HS-5 (cell line): Measurements from ENCODE around the gene RALGAPB.
A peak's percentile ranks its signal among the peaks of the same experiment; 100 is the strongest.
"Not testable (repeated sequence)": the region's sequence is repeated elsewhere in the genome, so short reads cannot be mapped to it uniquely, and the experiment has no call there.

Source experiments
- DNase-seq: peaks from one replicate; pipeline ENCODE4 v3.0.0-alpha.2; 2012; ENCODE audit warnings: low read depth

Gene RALGAPB

DNA sequence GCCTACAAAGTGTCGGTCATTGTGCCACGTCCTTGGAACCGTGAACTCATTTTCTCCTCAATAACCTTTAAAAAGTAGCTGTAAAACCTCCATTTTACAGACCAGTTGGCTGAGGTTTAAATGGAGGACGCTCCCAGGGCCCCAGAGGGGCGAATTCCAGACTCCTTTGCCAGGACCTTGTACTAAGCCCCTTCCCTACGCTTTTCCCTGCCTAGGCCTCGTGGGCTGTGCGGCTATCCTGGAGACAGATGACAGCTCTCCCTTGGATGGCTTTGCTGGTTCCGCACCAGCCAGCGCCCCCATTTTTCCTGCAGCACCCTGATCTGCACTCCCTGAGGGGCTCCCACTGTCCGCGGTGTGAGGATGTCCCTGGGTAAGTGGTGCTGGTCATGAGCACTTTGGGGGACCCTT lies 25.4 kb upstream of the RALGAPB start:
- DNase-seq = no peak

DNA sequence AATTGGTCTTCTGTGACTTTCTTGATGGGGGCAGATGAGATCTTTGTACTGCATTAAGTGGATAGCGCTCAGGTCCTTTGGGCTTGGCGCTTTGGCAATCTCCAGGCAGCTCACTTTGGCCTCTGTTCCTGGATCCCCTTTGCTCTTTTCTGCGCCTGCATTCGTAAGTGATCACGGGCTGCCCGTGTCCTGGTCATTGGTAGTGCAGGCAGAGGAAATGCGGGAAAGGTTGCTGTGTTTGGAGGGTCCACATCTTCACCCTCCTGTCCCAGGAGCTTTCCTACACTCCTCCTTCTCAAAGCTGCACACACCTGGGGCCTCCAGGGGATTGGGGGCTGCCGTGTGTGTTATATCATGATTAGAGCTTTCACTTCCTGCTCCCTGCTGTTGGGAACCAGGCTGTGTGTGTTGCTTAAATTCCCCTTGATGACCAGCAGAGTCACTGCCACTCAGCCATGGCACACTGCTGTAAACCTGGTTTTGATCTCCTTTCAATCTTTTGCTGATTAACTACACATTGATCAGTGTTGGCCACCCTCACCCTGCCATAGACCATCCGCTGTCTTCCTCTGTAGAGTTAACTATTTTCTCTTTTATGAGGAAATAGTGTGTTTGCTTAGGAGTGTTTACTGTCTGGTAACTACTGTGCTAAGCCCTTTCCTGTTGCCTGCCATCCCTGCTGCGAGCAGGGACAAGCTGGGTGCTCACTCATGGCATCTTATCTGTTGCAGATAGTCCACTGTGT lies 24.5 kb upstream of the RALGAPB start:
- no peak for DNase-seq

DNA sequence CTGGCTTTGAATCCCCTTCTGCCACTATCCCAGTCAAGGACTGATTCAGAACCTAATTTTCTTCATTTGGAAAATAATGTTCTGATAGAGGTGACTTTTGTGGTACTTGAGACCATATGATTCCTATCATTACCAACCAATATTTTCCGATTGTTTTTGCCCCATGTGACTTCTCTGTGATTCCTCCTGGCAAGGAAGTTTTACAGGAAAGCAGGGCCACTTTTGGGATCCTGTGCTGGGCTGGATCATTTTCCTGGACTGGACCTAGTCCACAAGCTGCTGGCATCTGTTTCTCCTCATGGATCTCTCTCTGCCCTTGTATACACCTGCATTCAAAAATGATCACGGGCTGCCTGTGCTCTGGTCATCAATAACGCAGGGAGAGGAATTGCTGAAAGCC lies 23.6 kb upstream of the RALGAPB start:
- no peak for DNase-seq

DNA sequence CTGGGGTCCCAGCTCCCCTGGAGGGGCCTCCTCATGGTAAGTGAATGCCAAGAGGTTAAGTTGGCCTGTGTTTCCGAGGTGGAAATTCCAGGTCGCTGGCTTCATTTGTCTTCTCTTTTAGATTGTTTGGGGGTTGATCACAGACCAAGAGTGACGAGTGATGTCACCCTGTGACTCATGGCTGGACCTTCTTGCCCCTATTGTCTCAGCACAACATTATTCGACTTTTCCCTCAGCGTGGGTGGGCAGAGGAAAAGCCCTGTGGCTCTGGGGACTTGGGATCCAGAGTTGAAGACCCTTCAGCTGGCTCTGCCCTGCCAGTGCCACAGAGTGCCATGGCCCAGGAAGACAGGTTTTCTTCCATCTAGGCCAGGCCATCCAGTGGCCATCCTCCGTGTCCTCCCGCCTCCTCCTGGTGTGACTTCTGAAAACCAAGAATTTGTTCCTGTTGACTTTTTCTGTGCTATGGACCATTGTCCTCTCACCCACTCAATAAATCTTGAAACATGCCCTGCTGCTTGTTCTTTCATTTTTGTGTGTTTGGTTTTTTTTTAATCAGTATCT lies 22.1 kb upstream of the RALGAPB start:
- DNase-seq = peak; percentile 67

DNA sequence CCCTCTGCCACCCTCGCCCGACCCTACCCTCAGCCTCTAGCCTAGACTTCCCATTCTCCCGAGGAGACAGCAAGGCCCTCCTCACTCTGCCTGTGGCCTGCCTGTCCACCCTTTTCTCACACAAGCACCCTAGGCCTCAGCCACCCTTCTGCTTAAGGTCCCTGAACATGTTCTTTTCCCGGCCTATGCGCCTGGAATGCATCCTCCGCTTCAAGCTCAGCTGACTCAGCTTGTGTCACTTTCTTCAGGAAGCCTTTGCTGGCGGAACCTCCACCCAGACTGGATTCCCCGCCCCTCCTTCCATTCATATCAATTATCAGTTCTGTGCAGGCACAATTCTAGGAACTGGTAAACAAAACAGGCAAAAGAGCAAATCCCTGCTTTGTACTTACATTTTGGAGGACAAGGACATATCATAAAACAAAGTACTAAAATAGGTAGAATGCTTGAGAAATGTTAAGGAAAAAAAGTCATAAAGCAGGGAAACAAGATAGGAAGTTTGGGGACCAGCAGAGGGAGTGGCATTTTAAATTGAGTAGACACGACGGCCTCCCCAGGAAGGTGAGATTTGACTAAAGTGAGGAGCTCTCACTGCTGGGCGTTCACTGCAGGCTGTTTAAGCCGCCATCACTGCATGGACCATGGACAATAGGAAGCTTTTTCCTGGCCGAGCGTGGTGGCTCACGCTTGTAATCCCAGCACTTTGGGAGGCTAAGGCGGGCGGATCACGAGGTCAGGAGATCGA lies 19.6 kb upstream of the RALGAPB start:
- no peak for DNase-seq

DNA sequence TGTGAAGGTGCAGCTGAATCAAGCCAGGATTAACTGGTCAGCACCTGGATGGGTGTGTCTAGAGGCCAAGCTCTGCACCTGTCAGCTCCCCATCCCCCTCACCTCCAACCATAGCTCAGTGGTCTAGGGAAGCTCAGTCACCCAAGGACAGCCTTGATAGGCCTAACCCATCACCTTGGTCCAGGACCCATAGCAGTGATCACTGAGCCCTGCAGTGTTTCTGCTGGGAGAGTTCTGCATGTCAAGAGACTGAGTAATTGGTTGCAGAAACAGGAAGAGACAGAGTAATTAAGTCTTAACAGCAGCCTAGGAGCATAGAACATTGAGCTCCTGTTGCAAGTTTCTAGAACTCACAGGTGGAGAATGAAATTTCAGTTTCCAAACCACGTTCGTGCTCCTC lies 18.7 kb upstream of the RALGAPB start:
- no peak for DNase-seq

DNA sequence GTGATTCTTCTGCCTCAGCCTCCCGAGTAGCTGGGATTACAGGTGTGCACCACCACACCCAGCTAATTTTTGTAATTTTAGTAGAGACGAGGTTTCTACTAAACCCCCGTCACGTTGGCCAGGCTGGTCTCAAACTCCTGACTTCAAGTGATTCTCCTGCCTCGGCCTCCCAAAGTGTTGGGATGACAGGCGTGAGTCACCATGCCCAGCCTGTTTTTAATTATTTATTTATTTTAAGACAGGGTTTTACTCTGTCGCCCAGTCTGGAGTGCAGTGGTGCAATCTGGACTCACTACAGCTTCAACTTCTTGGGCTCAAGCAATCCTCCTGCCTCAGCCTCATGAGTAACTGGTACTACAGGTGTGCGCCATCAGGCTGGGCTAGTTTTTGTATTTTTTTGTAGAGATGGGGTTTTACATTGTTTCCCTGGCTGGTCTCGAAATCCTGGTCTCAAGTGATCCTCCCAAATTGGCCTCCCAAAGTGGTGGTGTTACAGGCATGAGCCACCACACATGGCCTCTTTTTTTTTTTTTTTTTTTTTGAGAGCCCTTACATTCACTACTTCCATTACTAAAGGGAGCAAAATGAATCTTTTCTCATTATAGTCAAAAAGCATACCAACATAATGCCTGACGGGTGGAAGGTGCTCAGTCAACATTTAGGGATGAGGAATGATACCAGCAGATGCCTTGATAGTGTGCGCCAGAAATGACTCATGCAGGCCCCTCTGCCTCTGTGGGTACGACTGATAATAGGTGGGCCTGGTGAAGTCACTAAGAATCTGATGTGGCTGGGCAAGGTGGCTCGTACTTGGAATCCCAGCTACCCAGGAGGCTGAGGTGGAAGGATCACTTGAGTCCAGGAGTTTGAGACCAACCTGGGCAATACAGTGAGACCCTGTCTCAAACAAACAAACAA lies 17.8 kb upstream of the RALGAPB start:
- no peak for DNase-seq

DNA sequence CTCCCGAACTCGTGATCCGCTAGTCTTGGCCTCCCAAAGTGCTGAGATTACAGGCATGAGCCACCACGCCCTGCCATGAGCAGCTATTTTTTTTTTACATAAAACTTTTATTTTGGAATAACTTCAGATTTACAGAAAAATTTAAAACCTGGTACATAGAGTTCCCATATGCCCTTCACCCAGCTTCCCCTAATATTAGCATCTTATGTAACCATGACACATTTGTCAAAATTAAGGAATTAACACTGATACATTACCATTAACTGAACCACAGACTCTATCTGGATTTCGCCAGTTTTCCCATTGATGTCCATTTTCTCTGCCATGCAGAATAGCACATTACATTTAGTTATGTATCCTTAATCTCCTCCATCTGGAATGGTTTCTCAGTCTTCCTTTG lies 14.3 kb upstream of the RALGAPB start:
- DNase-seq = no peak

DNA sequence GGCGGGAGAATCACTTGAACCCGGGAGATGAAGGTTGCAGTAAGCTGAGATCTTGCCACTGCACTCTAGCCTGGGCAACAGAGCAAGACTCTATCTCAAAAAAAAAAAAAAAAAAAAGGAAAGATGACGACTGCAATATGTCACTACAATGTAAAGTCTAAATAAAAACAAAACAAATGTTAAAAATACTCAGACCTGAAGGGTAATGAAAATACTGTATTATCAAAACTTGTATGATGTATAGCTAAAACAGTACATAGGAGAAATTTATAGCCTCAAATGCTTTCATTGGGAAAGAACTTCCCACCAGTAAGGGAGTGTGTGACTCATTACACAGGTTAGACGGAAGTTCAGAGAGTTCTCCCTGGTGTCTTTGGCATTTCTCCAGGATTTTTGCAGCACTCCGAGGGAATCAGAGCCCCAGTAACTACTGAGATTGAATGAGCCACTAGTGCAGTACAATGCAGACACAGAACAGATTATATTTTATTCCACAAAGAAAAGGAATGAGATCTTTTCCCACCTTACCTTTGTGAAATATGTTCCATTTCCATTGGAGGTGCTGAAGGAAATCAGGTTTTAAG lies 12.5 kb upstream of the RALGAPB start:
- DNase-seq = peak; percentile 62

DNA sequence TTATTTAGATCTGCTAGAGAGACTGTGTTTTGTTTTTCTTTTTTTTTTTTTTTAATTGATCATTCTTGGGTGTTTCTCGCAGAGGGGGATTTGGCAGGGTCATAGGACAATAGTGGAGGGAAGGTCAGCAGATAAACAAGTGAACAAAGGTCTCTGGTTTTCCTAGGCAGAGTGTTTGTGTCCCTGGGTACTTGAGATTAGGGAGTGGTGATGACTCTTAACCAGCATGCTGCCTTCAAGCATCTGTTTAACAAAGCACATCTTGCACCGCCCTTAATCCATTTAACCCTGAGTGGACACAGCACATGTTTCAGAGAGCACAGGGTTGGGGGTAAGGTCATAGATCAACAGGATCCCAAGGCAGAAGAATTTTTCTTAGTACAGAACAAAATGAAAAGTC lies 12.0 kb upstream of the RALGAPB start:
- DNase-seq = not testable (repeated sequence)

DNA sequence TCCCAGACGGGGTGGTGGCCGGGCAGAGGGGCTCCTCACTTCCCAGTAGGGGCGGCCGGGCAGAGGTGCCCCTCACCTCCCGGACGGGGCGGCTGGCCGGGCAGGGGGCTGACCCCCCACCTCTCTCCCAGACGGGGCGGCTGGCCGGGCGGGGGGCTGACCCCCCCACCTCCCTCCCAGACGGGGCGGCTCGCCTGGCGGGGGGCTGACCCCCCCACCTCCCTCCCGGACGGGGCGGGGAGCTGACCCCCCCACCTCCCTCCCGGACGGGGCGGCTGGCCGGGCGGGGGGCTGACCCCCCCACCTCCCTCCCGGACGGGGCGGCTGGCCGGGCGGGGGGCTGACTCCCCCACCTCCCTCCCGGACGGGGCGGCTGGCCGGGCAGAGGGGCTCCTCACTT lies 11.5 kb upstream of the RALGAPB start:
- not testable (repeated sequence) for DNase-seq

DNA sequence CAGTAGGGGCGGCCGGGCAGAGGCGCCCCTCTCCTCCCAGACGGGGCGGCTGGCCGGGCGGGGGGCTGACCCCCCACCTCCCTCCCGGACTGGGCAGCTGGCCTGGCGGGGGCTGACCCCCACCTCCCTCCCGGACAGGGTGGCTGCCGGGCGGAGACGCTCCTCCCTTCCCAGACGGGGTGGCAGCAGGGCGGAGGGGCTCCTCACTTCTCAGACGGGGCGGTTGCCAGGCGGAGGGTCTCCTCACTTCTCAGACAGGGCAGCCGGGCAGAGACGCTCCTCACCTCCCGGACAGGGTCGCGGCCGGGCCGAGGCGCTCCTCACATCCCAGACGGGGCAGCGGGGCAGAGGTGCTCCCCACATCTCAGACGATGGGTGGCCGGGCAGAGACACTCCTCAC lies 11.1 kb upstream of the RALGAPB start:
- not testable (repeated sequence) for DNase-seq

DNA sequence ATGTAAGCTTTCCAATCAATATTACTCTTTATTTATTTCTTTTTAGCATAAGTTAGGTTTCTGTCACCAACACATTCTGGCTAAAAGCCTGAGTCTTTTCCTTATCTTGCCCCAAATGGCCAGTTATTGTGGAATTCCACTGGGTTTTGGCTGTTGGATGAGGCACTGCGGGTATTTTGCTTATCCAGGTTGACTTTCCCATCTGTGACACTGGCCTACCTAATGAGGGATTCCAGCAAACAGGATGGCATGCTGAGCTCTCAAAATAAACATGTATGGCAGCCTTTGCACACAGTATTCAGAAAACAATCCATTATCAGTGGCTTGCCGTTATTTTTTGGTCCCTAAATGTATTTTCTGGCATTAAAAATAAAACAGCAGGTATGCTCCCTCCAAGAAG lies 6.5 kb upstream of the RALGAPB start:
- no peak for DNase-seq

DNA sequence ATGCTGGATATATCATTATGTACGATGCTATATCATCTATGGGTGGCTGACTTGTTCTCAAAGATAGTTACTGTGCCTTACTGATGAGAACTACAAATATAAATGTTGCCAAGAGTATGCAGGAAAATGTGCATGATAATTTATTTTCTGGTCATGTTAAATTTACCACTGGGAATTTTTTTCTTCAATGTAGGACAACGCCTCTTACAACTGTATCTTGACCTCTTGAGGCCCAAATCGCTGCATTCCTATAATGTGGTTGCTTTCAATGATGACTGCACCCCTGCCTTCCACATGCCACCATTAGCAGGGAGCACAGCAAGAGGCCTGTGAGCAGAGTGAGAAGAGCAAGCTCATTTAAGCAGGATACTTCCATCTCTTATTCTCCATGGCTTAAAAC lies 5.7 kb upstream of the RALGAPB start:
- DNase-seq = no peak

DNA sequence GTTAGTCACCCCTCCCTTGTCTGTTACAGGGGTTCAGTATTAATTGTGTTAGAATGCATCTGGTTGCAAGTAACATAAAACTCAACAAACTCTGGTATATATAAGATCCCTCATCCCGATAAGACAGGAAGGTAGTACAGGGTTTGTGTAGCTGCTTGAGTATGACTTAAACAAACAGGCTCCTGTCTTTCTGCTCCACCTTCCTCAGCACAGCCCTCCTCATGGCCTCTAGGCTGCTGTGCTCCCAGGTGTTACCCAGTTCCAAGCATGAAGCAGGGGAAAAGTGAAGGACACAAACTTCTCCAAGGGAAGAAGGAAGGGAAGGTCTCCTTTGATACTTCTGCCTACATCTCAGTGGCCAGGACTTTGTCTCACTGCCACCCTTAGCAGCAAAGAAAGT lies 1.4 kb upstream of the RALGAPB start:
- DNase-seq = no peak

DNA sequence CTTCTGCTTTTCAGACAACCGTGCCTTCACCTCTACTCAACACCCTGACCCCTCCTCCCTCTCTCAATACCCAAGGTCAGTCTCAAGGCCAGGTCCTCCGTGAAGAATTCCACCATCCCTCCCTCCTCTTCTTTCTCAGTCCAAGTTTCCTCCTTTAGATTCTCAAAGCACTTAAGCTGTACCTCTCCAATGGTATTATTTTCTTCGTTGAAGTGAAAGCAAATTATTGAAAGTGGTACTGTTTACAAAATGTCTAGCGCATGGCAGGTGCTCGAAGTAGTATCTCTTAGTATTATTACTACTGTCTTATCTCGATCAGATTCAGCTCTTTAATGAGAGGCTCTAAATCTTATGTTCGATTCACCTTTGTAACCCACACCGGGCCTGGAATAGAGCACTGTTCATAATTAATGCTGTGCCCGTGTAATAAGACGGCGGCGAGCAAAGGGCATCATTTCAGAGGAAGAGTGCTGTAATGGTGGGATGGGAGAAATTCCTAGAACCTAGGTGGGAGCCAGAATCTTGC lies 593 bp upstream of the RALGAPB start:
- no peak for DNase-seq

DNA sequence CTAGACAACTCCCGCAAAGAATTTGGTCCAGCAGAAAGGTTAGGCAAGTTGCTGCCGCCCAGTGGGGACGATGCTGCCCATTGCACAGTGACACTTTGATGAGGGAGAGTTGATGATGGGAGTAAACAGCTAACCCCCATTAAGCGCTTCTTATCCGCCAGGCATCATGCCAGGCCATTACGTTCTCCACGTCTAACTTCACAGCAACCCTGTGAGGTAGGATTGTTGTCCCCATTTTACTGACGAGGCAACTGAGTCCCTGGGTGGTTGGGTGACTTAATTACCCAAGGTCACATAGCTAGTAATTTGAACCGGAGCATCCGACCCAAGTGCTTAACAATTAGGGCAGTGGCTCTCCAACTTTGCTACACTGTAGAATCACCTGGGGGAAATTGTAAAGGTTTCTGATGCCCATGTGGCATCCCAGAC lies 738 bp downstream of the RALGAPB start:
- no peak for DNase-seq

DNA sequence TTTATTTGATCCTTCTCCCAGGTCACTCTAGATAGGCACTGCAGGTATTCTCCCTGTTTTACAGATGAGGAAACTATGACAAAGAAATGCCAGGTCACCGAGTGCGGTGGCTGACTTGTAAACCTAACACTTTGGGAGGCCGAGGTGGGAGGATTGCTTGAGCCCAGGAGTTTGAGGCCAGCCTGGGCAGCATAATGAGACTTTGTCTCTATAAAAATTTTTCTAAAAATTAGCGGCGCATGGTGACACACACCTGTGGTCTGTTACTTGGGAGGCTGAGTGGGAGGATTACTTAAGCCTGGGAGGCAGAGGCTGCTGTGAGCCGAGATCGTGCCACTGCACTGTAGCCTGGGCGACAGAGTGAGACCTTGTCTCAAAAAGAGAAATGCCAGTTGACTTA lies 5.1 kb downstream of the RALGAPB start:
- DNase-seq = no peak

DNA sequence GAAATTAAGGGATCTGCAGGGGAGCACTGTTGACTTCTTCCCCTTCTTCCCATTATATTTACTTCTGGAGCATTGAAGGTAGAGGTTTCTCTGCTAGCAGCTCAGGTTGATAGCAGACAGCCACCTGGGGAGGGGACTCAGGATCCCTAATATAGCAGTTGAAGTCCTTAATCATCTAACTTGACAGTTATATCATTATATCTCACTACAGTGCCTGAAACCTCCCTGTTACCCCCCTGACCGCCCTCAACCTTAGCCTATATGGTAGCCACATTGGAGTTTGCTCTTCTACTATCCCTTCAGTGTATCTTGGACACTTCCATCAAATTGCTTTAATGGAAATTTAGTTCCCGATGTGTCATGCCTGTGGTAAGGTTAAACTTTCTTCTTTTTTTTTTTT lies 7.0 kb downstream of the RALGAPB start:
- DNase-seq = no peak

DNA sequence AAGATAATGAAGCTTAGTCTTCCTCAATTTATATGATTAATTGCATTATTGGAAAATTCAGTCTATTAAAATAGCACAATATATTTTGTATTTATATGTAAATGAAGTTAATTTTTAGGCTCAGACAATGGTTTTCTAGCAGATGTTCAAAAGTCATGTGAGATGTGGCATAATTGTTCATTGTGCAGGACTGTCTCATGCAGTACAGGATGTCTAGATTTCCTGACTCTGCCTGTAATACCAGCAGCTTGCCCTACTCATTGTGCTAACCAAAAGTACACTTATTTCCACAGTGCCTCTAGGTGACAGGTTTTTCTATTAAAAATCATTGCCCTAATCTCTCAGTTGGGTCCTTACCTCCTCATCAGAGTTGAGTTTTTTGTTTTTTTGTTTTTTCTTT lies 12.4 kb downstream of the RALGAPB start:
- no peak for DNase-seq

DNA sequence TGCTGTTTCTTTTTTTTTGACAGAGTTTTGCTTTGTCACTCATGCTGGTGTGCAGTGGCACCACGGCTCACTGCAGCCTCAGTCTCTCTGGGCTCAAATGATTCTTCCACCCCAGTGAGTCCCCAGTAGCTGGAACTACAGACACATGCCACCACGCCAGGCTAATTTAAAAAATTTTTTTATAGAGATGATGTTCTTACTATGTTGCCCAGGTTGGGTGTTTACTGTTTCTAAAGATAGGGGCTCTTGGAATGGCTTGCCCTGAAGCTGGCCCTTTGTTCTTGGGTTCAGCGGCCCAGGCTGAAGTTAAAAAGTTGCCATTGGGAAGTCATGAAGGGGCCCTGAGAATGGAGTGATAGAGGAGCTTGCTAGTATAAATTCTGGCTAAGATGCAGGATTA lies 16.5 kb downstream of the RALGAPB start:
- no peak for DNase-seq
